BJ (cell line): ENCODE measurements around the gene SLFN12L. TPM values are rescaled to one million over a fixed set of nuclear protein-coding genes. Genes with fewer than 3 reads are reported as not detected.

Experiments used
- CTCF ChIA-PET: fragments of 350-600 bp; formaldehyde crosslinking; extraction: SDS; loops from one replicate; lab custom pipeline; 2021; ENCODE audit warnings: antibody characterized with exemption, inconsistent platforms; lab: Yijun Ruan, JAX
- POLR2A ChIA-PET: fragments of 300-600 bp; sonication (Branson Sonifier 250); formaldehyde crosslinking; extraction: SDS; loops from one replicate; lab custom pipeline; 2021; ENCODE audit warnings: antibody characterized with exemption; lab: Charles Lee
- DNase-seq: peaks from one replicate; pipeline ENCODE4 v3.0.0-alpha.2; 2011; ENCODE audit warnings: low read depth
- H3K27me3 ChIP-seq: 2 replicates; pipeline ENCODE4 v1.6.0; 2011; ENCODE audit warnings: low read length; ENCODE audit not compliant: control insufficient read depth, insufficient read depth
- H3K36me3 ChIP-seq: 2 replicates; pipeline ENCODE4 v1.5.1; 2011; ENCODE audit warnings: low read length; ENCODE audit not compliant: control insufficient read depth, insufficient read depth
- H3K4me3 ChIP-seq: 2 replicates; pipeline ENCODE4 v1.5.1; 2011; ENCODE audit warnings: low read depth, mild to moderate bottlenecking, control low read depth, low read length
- polyA plus RNA-seq: library from polyadenylated mRNA; depleted of rRNA; stranded (reverse); fragments of >200 nt; gene quantifications from 2 replicates; pipeline ENCODE4 v1.2.3, GENCODE V29; 2011
- TF ChIP-seq, protein P1 (sequence below): IDR thresholded peaks from 2 replicates; pipeline ENCODE4 v1.5.1; 2011; ENCODE audit warnings: low read depth, mild to moderate bottlenecking, control low read depth, inconsistent platforms, low read length, moderate library complexity; ENCODE audit not compliant: insufficient read depth

Gene SLFN12L
- polyA plus RNA-seq, 1 experiment, result not detected

DNA sequence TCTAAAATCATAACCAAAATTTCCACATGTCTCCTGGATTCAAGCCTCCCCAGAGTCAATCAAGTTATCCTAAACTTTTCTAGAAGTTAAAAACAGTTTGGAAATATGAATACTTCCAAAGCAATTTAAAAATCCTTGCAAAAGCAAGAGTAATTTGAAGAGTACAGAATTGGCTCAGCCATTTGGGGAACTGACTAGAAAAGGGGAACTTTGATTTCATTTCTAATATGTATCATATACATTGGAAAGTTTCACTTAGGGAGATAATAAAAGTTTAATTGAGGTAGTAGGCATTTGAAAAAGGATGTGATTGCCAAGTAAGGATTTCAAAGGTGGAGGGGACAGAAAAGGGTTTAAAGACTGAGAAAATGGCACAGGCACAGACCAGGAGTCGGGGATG, 9.0 kb upstream of the SLFN12L start:
- Histone ChIP-seq H3K36me3 (no peaks in the 10 kb centered on the region), H3K4me3 (no peak overlapping the region), H3K27me3 (peaks cover 5% of the 10 kb centered on the region; the same call in 1 of the 2 replicates)
- TF ChIP-seq, protein P1, sequence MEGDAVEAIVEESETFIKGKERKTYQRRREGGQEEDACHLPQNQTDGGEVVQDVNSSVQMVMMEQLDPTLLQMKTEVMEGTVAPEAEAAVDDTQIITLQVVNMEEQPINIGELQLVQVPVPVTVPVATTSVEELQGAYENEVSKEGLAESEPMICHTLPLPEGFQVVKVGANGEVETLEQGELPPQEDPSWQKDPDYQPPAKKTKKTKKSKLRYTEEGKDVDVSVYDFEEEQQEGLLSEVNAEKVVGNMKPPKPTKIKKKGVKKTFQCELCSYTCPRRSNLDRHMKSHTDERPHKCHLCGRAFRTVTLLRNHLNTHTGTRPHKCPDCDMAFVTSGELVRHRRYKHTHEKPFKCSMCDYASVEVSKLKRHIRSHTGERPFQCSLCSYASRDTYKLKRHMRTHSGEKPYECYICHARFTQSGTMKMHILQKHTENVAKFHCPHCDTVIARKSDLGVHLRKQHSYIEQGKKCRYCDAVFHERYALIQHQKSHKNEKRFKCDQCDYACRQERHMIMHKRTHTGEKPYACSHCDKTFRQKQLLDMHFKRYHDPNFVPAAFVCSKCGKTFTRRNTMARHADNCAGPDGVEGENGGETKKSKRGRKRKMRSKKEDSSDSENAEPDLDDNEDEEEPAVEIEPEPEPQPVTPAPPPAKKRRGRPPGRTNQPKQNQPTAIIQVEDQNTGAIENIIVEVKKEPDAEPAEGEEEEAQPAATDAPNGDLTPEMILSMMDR, result no peak
- no peak for DNase-seq
- CTCF ChIA-PET, result no interaction called here
- POLR2A ChIA-PET, result no interaction called here

DNA sequence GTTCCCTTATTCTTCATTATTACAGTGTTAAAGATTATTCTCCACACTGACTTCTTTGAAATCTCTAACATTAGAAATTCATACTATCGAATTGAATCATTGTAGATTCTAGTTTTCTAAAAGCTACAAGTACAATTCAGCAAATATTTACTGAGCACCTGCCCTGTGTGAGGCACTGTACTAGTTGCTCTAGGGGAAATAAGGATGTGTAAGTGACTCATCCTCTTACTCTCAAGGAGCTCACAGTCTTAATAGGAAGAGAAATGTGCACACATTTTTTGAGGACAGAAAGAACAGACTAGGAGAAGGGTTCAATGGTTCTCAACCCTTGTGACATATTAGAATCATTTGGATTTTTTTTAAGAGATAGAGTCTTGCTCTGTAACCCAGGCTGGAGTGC, 7.7 kb upstream of the SLFN12L start:
- H3K4me3 ChIP-seq, result no peak overlapping the region
- DNase-seq, result no peak
- peaks cover 5% of the 10 kb centered on the region; the same call in 1 of the 2 replicates for H3K27me3 ChIP-seq
- no peaks in the 10 kb centered on the region for H3K36me3 ChIP-seq
- ChIA-PET POLR2A (no interaction called here), CTCF (interaction anchor here (0.9 to 1.0 kb wide), 2 partner anchors 9 to 202 kb away, joined by 3 read pairs; no protein-coding TSS in a partner anchor)
- TF ChIP-seq, protein P1, result no peak

DNA sequence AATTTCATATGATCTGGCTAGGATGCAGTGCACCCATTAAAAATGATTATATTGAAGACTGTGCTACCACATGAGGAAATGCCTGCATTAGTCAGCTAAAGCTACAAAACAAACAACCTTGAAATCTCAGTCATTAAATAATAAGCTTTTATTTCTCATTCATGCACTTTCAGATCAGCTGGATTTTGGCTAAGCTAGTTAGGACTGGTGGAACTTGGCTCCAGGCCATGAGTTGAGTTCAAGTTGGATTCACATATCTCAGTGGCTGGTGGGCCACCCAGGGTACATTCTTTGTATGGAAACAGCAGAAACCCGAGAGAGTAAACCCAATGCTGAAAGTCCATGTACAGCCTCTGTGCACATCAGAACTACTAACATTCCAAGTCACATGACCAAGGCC, 6.4 kb upstream of the SLFN12L start:
- DNase-seq, result no peak
- ChIA-PET POLR2A (no interaction called here), CTCF (no interaction called here)
- TF ChIP-seq, protein P1, result no peak
- H3K4me3 ChIP-seq, result no peak overlapping the region
- peaks cover 5% of the 10 kb centered on the region; the same call in 1 of the 2 replicates for H3K27me3 ChIP-seq
- no peaks in the 10 kb centered on the region for H3K36me3 ChIP-seq

DNA sequence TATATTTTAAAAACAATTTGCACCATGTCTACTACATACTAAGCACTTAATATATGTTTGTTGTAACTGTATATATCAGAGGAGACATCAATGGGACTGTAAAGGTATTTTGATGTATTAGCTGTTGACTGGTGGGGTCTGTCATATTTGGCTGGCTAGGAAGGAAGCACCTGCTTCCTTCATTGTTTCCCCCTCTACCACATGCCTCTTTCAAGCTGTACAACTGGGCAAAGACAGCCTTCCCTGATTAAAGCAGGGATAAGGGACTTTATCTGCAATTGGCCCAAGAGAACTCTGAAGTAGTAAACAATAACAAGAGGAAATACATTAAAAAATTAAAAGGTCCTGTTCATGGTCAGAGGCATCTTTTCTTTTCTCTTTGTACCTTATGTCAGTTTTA, 5.5 kb upstream of the SLFN12L start:
- no peak for DNase-seq
- TF ChIP-seq, protein P1, result no peak
- Histone ChIP-seq H3K36me3 (no peaks in the 10 kb centered on the region), H3K4me3 (no peak overlapping the region), H3K27me3 (peaks cover 5% of the 10 kb centered on the region; the same call in 1 of the 2 replicates)
- ChIA-PET CTCF (interaction anchor here (1.3 to 14.2 kb wide), 3 partner anchors 10 to 370 kb away, joined by 3 to 195 read pairs (median 7); no protein-coding TSS in a partner anchor), POLR2A (no interaction called here)

DNA sequence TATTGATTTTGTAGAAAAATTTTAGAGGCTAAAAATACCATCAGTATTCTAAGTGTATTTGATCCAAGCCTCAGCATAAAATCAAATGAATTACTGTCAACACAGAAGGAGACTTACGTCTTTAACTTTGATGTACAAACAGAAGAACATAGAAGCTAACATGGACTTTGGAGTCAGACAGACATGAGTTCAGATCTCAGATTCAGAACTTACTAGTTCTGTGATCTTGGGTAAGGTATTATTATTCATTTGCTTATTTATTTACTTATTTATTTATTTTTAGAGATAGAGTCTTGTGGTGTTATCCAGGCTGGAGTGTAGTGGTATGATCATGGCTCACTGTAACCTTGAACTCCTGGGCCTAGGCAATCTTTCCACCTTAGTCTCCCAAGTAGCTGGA, 4.0 kb upstream of the SLFN12L start:
- no peaks in the 10 kb centered on the region for H3K36me3 ChIP-seq
- ChIA-PET CTCF (interaction anchor here (0.5 to 14.2 kb wide), 5 partner anchors 8 to 370 kb away, joined by 3 to 195 read pairs (median 7); no protein-coding TSS in a partner anchor), POLR2A (no interaction called here)
- no peak for DNase-seq
- TF ChIP-seq, protein P1, result no peak
- peaks cover 3% of the 10 kb centered on the region; the same call in 1 of the 2 replicates for H3K27me3 ChIP-seq
- no peak overlapping the region for H3K4me3 ChIP-seq
